Stimulated activated CD8-positive, alpha-beta memory T cell treated with anti-CD3 and anti-CD28 coated beads, Interleukin-7, amount 100 ng/mL, for 24 hours (primary cell): ENCODE measurements around the gene P3H4.
"Not testable (repeated sequence)": the region's sequence is repeated elsewhere in the genome, so short reads cannot be mapped to it uniquely, and the experiment has no call there.

Experiments
- DNase-seq: peaks from one replicate; pipeline ENCODE4 v3.0.0-alpha.2; 2020; ENCODE audit warnings: low read depth

P3H4 gene

GRCh38 chr17:41793784-41794539 lies 17.8 kb downstream of the P3H4 start:
- no peak for DNase-seq

GRCh38 chr17:41792845-41793783 lies 18.6 kb downstream of the P3H4 start:
- no peak for DNase-seq

- no peak for DNase-seq
Measured at GRCh38 chr17:41787021-41787418, 24.7 kb downstream of the P3H4 start.

GRCh38 chr17:41786227-41787020 lies 25.3 kb downstream of the P3H4 start, which contains the start of gene JUP:
Gene JUP, minus strand, starts transcription at chr17:41786711. Its CDS starts 14,857 bp downstream, at chr17:41771854.
- peak; percentile 78 for DNase-seq

GRCh38 chr17:41785859-41786226 lies 25.9 kb downstream of the P3H4 start:
- DNase-seq: no peak

GRCh38 chr17:41785091-41785858 lies 26.5 kb downstream of the P3H4 start:
- DNase-seq: no peak

- no peak for DNase-seq
Measured at GRCh38 chr17:41784207-41784744, 27.5 kb downstream of the P3H4 start.

- no peak for DNase-seq
Measured at GRCh38 chr17:41782142-41782541, 29.6 kb downstream of the P3H4 start.

GRCh38 chr17:41781404-41782110 lies 30.2 kb downstream of the P3H4 start:
- DNase-seq: no peak

GRCh38 chr17:41779954-41780353 lies 31.8 kb downstream of the P3H4 start:
- DNase-seq: no peak

GRCh38 chr17:41777574-41778188 lies 34.1 kb downstream of the P3H4 start:
- DNase-seq: no peak

- no peak for DNase-seq
Measured at GRCh38 chr17:41777157-41777573, 34.6 kb downstream of the P3H4 start.

- DNase-seq: not testable (repeated sequence)
Measured at GRCh38 chr17:41776262-41776900, 35.4 kb downstream of the P3H4 start.

GRCh38 chr17:41775394-41776226 lies 36.1 kb downstream of the P3H4 start:
- no peak for DNase-seq

GRCh38 chr17:41773731-41774193 lies 38.0 kb downstream of the P3H4 start:
- DNase-seq: no peak

- DNase-seq: no peak
Measured at GRCh38 chr17:41773190-41773588, 38.6 kb downstream of the P3H4 start.

GRCh38 chr17:41772586-41773189 lies 39.1 kb downstream of the P3H4 start:
- no peak for DNase-seq

GRCh38 chr17:41772218-41772585 lies 39.5 kb downstream of the P3H4 start:
- no peak for DNase-seq
